Epithelial cell of esophagus (primary cell): Measurements from ENCODE around the gene CALCOCO2.
"Not testable (repeated sequence)": the region's sequence is repeated elsewhere in the genome, so short reads cannot be mapped to it uniquely, and the experiment has no call there.

ENCODE experiments used
- DNase-seq: peaks from one replicate; pipeline ENCODE4 v3.0.0; 2010; ENCODE audit warnings: low read depth
- H3K4me3 ChIP-seq: 2 replicates; pipeline ENCODE4 v1.5.1; 2011; ENCODE audit warnings: mild to moderate bottlenecking, low read length, control low read depth
- TF ChIP-seq, protein P1 (sequence below): IDR thresholded peaks from 2 replicates; pipeline ENCODE4 v1.5.1; 2011; ENCODE audit warnings: low read depth, mild to moderate bottlenecking, low read length, control low read depth, inconsistent platforms; ENCODE audit not compliant: insufficient read depth; ENCODE audit errors: missing control alignments

The CALCOCO2 gene

DNA sequence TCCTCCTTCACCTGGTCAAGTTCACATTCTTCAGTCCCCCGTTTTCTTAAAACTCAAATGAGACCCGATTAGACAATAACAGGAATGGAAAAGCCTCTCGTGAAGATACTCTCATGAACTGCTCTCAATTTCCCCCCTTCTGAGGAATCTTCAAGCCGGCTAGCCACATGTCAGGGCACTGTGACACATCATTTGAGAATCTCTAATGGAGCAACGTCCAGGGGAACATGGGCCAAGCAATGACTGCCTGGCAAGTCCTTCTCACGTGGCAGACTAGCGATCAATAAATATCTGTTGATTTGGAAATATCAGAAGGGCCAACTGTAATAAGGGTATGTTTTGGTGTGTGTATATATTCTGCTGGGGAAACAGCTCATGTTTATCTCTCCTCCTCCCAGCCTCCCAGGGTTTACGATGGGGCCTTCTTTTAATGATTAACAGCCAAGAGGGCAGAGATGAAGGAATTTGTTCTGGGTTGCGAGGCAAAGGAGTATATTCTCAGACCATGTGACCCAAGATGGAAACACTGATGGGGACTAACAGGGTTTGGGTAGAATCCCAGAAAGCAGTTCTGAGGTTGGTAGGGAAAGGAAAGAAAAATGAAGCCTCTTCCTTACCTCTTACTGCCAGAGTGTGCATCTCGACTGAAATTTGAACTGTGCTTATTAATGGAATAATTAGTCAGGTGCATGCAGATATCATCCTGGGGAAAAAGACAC lies 35.2 kb upstream of the CALCOCO2 start:
- TF ChIP-seq, protein P1, sequence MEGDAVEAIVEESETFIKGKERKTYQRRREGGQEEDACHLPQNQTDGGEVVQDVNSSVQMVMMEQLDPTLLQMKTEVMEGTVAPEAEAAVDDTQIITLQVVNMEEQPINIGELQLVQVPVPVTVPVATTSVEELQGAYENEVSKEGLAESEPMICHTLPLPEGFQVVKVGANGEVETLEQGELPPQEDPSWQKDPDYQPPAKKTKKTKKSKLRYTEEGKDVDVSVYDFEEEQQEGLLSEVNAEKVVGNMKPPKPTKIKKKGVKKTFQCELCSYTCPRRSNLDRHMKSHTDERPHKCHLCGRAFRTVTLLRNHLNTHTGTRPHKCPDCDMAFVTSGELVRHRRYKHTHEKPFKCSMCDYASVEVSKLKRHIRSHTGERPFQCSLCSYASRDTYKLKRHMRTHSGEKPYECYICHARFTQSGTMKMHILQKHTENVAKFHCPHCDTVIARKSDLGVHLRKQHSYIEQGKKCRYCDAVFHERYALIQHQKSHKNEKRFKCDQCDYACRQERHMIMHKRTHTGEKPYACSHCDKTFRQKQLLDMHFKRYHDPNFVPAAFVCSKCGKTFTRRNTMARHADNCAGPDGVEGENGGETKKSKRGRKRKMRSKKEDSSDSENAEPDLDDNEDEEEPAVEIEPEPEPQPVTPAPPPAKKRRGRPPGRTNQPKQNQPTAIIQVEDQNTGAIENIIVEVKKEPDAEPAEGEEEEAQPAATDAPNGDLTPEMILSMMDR = no peak
- DNase-seq = peak; percentile 40
- no peak overlapping the region for H3K4me3 ChIP-seq

DNA sequence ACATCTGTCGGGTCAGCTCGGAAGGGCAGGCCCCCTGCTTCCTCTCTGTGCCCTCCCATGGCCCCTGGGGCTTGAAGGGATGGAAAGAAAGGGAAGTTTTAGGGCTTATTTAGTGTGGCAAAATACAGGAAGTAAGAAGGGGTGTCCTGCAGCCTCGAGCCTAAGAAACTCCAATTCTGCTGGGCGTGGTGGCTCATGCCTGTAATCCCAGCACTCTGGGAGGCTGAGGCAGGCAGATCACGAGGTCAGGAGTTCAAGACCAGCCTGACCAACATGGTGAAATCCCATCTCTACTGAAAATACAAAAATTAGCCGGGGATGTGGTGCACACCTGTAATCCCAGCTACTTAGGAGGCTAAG lies 34.7 kb upstream of the CALCOCO2 start:
- not testable (repeated sequence) for DNase-seq, H3K4me3 ChIP-seq

DNA sequence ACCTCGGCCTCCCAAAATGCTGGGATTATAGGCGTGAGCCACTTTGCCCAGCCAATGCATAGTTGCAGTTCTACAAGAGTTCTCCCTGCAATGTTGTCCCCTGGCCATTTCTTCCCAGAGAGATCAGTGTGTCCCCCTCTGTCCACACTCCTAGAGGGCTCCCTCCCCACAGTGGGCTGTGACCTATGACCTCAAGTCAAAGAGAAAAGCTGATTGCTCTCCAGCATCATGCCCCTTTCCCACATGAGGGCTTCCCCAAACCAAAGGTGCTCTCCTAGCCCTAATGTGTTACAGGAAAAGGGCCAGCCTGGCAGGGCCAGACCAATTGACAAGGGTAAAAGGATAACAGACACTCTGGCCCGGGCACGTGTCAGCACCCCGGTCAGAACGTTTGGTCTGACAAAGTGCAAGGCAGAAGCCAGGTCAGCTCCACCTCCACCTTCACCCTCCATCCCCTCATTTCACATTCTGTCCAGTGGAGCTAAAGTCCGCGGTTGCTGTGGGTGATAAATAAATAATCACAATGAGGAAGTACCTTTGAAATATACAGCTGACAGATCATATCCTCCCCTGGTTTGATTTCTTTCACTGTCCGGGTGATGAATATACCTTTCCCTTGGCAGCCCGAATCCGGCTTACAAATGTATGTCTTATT lies 31.6 kb upstream of the CALCOCO2 start:
- no peak for DNase-seq
- no peak overlapping the region for H3K4me3 ChIP-seq
- TF ChIP-seq, protein P1 = no peak

DNA sequence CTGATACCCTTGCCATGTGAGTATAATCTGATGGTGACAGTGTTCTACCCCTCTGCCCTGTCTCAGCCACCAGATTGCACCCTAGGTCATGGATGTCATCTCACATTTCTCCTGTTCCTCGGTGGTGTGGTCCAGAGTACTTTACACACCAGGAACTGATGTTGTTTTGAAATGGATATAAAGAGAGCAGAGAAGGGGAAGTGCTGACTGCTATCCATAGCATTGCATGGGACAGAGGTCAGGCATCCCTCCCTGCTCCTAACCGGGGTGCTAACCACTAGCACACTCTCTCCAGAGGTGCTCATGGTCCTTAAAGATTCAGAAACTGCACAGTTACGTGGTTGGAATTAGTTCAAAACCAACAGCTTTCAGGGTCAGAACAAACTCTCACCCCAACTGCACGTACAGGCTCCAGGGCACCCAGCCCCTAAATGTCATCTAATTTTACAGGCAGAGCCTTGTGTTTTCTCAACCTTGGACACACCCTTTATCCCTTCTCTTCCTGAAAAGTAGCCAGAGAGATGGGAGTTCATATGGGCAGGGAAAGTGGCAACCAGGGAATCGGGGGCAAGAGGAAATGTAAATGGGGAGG lies 30.1 kb upstream of the CALCOCO2 start:
- DNase-seq = no peak
- H3K4me3 ChIP-seq = no peak overlapping the region

DNA sequence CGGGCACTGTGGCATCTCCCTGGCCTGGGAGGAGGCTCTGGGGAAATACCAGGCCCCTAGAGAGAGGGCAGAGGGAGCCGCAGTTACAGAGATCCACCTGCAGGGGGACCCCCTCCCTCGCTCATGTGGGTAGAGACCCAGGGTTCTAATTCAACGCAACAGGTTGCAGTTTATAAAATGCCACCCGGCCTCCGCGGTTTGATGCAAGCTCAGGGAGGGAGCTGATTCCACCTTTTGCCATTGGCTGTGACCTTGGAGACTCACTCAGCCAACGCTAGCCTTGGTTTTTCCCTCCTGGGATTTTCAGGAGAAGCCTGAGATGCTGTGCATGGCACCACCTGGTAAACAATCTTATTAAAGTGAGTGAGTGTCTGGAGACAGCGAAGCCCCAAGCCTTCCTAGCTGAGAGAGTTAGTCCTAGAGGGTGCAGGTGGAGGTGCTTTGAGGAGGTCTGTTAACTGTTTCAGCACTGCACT lies 25.9 kb upstream of the CALCOCO2 start:
- DNase-seq = peak; percentile 48
- TF ChIP-seq, protein P1 = peak; percentile 91
- no peak overlapping the region for H3K4me3 ChIP-seq

More for the DNA sequence above, 30.1 kb upstream of the CALCOCO2 start:
- TF ChIP-seq, protein P1 = no peak

DNA sequence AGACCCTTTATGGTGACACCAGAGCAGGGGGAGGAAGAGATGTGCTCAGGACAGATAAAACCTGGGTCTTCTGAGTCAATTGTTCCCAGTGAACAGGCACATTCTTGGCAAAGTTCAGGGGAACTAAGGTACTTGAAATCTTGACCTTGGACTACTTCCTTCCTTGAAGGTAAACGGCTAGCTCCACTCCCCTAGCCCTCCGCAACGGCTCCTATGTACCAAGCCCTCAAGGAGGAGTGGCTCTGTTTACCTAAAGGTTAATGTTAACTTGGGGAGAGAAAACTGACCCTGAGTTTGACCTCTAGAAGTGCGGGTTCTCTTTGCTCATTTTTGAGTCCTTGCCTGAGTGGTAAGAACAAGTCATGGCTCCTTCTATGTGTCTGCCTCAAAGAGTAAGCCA lies 21.7 kb upstream of the CALCOCO2 start:
- DNase-seq = no peak
- TF ChIP-seq, protein P1 = no peak
- no peak overlapping the region for H3K4me3 ChIP-seq

DNA sequence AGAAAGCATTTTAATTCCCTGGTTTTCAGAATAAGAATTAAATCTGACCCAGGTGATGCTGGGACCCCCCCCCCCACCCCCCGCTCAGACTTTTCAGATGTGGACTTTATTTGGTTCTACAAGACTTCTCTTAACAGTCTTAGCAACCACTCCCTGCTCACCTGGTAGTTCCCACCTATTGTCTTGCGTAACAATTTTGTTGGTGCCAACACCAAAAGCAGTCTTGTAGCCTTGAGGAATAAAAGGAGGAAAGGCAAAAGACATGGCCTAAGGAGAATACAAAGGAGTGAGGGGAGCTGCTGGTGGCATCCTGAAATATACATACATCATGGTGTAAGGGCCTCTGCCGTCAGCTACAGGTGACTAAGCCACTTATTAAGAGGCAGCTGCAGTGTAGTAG lies 18.8 kb upstream of the CALCOCO2 start:
- TF ChIP-seq, protein P1 = no peak
- DNase-seq = peak; percentile 23
- H3K4me3 ChIP-seq = no peak overlapping the region
